Adipocyte (in vitro differentiated cells): ENCODE results near the gene FHL1.
"Not testable (repeated sequence)": the region's sequence is repeated elsewhere in the genome, so short reads cannot be mapped to it uniquely, and the experiment has no call there.

Experiments
- DNase-seq: peaks from one replicate; pipeline ENCODE4 v3.0.0-alpha.2; 2015; ENCODE audit warnings: low read depth
- H3K27me3 ChIP-seq: replicated peaks from 2 replicates; pipeline ENCODE4 v1.7.0; 2013; ENCODE audit warnings: mild to moderate bottlenecking, low read length, moderate library complexity; ENCODE audit not compliant: control insufficient read depth, insufficient read depth
- H3K36me3 ChIP-seq: 2 replicates; pipeline ENCODE4 v1.7.0; 2013; ENCODE audit warnings: low read length, mild to moderate bottlenecking, moderate library complexity; ENCODE audit not compliant: control insufficient read depth, insufficient read depth, severe bottlenecking
- H3K4me1 ChIP-seq: 2 replicates; pipeline ENCODE4 v1.7.0; 2013; ENCODE audit warnings: mild to moderate bottlenecking, low read length, moderate library complexity; ENCODE audit not compliant: control insufficient read depth, insufficient read depth
- H3K4me3 ChIP-seq: 2 replicates; pipeline ENCODE4 v1.7.0; 2013; ENCODE audit warnings: mild to moderate bottlenecking, low read length, moderate library complexity
- H3K9ac ChIP-seq: 2 replicates; pipeline ENCODE4 v1.7.0; 2013; ENCODE audit warnings: mild to moderate bottlenecking, low read length, moderate library complexity
- H3K9me3 ChIP-seq: 2 replicates; pipeline ENCODE4 v1.7.0; 2013; ENCODE audit warnings: mild to moderate bottlenecking, low read length, moderate library complexity; ENCODE audit not compliant: control insufficient read depth

The FHL1 gene

DNA sequence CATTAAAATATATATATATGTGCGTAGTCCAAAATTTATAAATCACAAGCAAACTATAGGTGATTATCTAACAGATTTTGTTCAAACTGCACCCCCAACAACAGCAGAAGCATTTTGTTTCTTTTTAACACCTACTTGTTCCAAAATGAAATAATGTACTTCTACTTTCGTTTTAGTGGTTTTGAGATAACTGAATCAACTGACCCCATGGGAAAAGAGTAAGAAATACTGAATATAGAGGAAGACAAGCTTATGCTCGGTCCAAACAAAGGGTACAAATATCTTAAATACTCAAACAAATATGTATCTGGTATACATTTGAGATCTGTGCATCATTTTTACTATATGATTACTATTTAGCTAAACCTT lies 81.5 kb downstream of the FHL1 start:
- Histone ChIP-seq H3K9ac (no peak overlapping the region), H3K9me3 (no peaks in the 10 kb centered on the region), H3K4me3 (no peak overlapping the region), H3K27me3 (peaks cover 6% of the 10 kb centered on the region), H3K4me1 (no peaks in the 10 kb centered on the region), H3K36me3 (peaks cover 84% of the 10 kb centered on the region)
- DNase-seq: no peak

GRCh38 chrX:136237074-136237473 lies 89.7 kb downstream of the FHL1 start:
- H3K36me3 ChIP-seq: peaks cover 84% of the 10 kb centered on the region
- H3K4me3 ChIP-seq: no peak overlapping the region
- no peak for DNase-seq
- H3K27me3 ChIP-seq: peaks cover 8% of the 10 kb centered on the region
- no peaks in the 10 kb centered on the region for H3K4me1 ChIP-seq
- H3K9ac ChIP-seq: no peak overlapping the region
- no peaks in the 10 kb centered on the region for H3K9me3 ChIP-seq

- not testable (repeated sequence) for DNase-seq, H3K9me3 ChIP-seq, H3K27me3 ChIP-seq, H3K4me1 ChIP-seq, H3K4me3 ChIP-seq, H3K9ac ChIP-seq
- peaks cover 84% of the 10 kb centered on the region for H3K36me3 ChIP-seq
These were observed 90.5 kb downstream of the FHL1 start for GRCh38 chrX:136237849-136238248.

DNA sequence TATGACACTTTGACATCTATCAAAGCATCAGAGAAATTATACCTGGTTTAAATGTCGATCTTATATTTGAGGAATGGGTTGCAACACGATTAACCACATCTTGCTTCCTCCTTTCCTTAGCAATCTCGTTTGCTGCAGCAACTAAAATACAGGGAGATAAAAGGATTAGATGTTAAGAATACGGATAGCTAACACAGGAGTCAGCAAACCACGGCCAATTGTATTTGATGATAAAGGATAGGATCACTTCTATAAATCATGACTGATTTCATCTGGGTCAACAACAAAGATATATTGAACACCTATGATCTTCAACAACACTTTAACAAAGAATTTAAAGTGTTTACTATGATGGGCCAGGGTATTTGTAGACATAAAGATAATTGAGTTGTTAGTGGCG lies 98.9 kb downstream of the FHL1 start:
- DNase-seq: no peak
- Histone ChIP-seq H3K4me3 (no peak overlapping the region), H3K4me1 (no peaks in the 10 kb centered on the region), H3K9ac (no peak overlapping the region), H3K9me3 (no peaks in the 10 kb centered on the region), H3K27me3 (peaks cover 10% of the 10 kb centered on the region), H3K36me3 (peaks cover 44% of the 10 kb centered on the region)

GRCh38 chrX:136250191-136251040 lies 103.1 kb downstream of the FHL1 start:
- DNase-seq: peak; percentile 56
- peak overlapping the region; percentile 85 for H3K4me3 ChIP-seq
- peak overlapping the region; percentile 86 for H3K9ac ChIP-seq
- no peaks in the 10 kb centered on the region for H3K9me3 ChIP-seq
- peaks cover 5% of the 10 kb centered on the region for H3K36me3 ChIP-seq
- peaks cover 7% of the 10 kb centered on the region for H3K27me3 ChIP-seq
- peaks cover 5% of the 10 kb centered on the region for H3K4me1 ChIP-seq

- Histone ChIP-seq H3K36me3 (no peaks in the 10 kb centered on the region), H3K9ac (peak within 1 kb of the TSS; percentile 86), H3K9me3 (no peaks in the 10 kb centered on the region), H3K4me1 (peaks cover 12% of the 10 kb centered on the region), H3K4me3 (peak within 1 kb of the TSS; percentile 85), H3K27me3 (peaks cover 7% of the 10 kb centered on the region)
- DNase-seq: peak; percentile 79
These were observed 104.0 kb downstream of the FHL1 start, which contains the start of gene MAP7D3 for GRCh38 chrX:136251041-136251991. Gene MAP7D3, minus strand, starts transcription at chrX:136251400. Its CDS starts 42 bp downstream, at chrX:136251358.

GRCh38 chrX:136255541-136255940 lies 108.2 kb downstream of the FHL1 start:
- Histone ChIP-seq H3K4me1 (peaks cover 34% of the 10 kb centered on the region), H3K4me3 (peak overlapping the region; percentile 57), H3K27me3 (peaks cover 10% of the 10 kb centered on the region), H3K9ac (peak overlapping the region; percentile 57), H3K9me3 (no peaks in the 10 kb centered on the region), H3K36me3 (no peaks in the 10 kb centered on the region)
- DNase-seq: no peak

- no peak for DNase-seq
These were observed 108.7 kb downstream of the FHL1 start for GRCh38 chrX:136256026-136256425.

DNA sequence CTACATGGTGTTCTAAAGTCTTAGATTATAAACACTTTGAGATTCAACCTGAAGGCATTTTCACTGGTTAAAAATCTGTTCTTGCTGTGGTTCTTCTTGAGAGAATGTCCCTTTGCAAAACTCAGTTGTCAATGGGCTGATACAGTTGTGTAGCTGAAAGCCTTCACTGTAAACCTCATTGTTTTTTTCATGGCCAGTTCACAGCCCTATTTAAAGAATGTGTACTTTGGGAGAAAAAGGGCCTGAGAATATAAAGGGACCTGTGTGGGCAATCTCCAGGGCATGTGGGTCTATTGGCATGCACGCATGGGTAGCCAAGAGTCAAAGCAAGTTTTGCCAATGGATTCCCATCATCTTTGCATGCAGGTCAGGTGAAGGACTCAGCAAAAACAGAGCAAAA lies 111.6 kb downstream of the FHL1 start:
- peaks cover 59% of the 10 kb centered on the region for H3K4me1 ChIP-seq
- peaks cover 10% of the 10 kb centered on the region for H3K27me3 ChIP-seq
- no peak overlapping the region for H3K4me3 ChIP-seq
- H3K9ac ChIP-seq: no peak overlapping the region
- DNase-seq: no peak
- no peaks in the 10 kb centered on the region for H3K9me3 ChIP-seq
- no peaks in the 10 kb centered on the region for H3K36me3 ChIP-seq

More at GRCh38 chrX:136256026-136256425, 108.7 kb downstream of the FHL1 start:
- Histone ChIP-seq H3K27me3 (peaks cover 10% of the 10 kb centered on the region), H3K4me3 (peak overlapping the region; percentile 57), H3K4me1 (peaks cover 37% of the 10 kb centered on the region), H3K9me3 (no peaks in the 10 kb centered on the region), H3K9ac (peak overlapping the region; percentile 57), H3K36me3 (no peaks in the 10 kb centered on the region)

DNA sequence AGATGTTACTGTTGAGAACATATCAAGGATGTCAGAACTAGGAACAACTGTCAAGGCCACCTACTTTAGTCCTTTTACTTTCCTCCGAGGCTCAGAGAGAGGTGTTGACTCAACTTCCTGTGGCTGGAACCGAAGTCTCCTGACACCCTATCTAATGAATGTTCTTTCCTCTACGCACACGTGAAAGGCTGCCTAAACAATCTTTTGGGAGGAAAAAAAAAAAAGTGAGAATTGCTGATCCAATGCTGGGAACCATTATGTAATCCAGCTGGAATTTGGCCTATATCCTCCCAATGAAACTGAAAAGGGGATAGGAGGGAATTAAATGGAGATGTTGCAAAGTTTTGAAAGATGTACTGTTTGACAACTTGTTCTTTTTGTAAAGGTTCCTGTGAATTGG lies 112.2 kb downstream of the FHL1 start:
- H3K4me1 ChIP-seq: peaks cover 59% of the 10 kb centered on the region
- H3K4me3 ChIP-seq: peak overlapping the region; percentile 30
- peaks cover 10% of the 10 kb centered on the region for H3K27me3 ChIP-seq
- H3K36me3 ChIP-seq: no peaks in the 10 kb centered on the region
- DNase-seq: peak; percentile 42
- H3K9ac ChIP-seq: peak overlapping the region; percentile 76
- H3K9me3 ChIP-seq: no peaks in the 10 kb centered on the region

GRCh38 chrX:136260776-136261175 lies 113.4 kb downstream of the FHL1 start:
- Histone ChIP-seq H3K36me3 (no peaks in the 10 kb centered on the region), H3K9ac (peak overlapping the region; percentile 76), H3K9me3 (no peaks in the 10 kb centered on the region), H3K4me1 (peaks cover 52% of the 10 kb centered on the region), H3K27me3 (peaks cover 12% of the 10 kb centered on the region), H3K4me3 (peak overlapping the region; percentile 30)
- DNase-seq: peak; percentile 73
